BLaER1 (cell line): ENCODE measurements around the gene PIK3AP1.

Source experiments
- H3K27ac ChIP-seq: shearing (Covaris generic); formaldehyde crosslinking; 2 replicates; pipeline ENCODE4 v1.8.1; 2022
- H3K27me3 ChIP-seq: shearing (Covaris generic); formaldehyde crosslinking; 2 replicates; pipeline ENCODE4 v1.8.1; 2022
- H3K36me3 ChIP-seq: shearing (Covaris generic); formaldehyde crosslinking; 2 replicates; pipeline ENCODE4 v1.8.1; 2022
- H3K4me1 ChIP-seq: shearing (Covaris generic); formaldehyde crosslinking; 2 replicates; pipeline ENCODE4 v1.8.1; 2022
- H3K4me2 ChIP-seq: shearing (Covaris generic); formaldehyde crosslinking; 2 replicates; pipeline ENCODE4 v1.8.1; 2022
- H3K4me3 ChIP-seq: shearing (Covaris generic); formaldehyde crosslinking; 2 replicates; pipeline ENCODE4 v1.8.1; 2022
- H3K9ac ChIP-seq: shearing (Covaris generic); formaldehyde crosslinking; 2 replicates; pipeline ENCODE4 v1.8.1; 2022
- H3K9me3 ChIP-seq: shearing (Covaris generic); formaldehyde crosslinking; 2 replicates; pipeline ENCODE4 v1.8.1; 2022
- H4K20me1 ChIP-seq: shearing (Covaris generic); formaldehyde crosslinking; 2 replicates; pipeline ENCODE4 v1.8.1; 2022
- Cebpa-rat ChIP-seq: shearing (Covaris generic); IDR thresholded peaks from 2 replicates; pipeline ENCODE4 v1.8.1; 2022

PIK3AP1 gene

GRCh38 chr10:96588616-96589419 is 131.5 kb downstream of the PIK3AP1 start:
- H3K9ac ChIP-seq: no peak overlapping the region
- peak overlapping the region; percentile 99 for H3K27ac ChIP-seq
- peak overlapping the region; percentile 94 for H3K4me2 ChIP-seq

DNA sequence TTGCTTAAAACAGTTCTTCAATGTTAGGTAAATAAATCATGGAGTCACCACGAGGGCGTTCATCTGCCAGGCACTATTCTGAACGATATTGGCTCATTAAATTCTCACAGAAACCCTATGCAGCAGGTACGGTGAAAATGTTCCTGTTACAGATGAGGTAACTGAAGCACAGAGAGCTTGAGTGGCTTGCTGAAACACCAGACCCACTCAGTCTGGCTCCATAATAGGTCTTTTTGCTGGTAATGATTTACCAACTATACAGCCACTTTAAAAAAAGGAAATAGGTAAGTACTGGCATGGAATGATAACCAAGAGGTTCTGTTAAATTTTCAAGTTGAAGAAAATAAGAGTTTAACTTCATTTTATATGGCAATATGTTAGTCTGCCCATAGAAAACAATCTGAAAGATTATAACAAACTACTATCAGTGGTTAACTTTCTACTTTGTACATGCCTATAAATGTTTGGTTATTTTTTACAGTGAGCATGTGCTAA is 132.2 kb downstream of the PIK3AP1 start:
- H3K9ac ChIP-seq: peak overlapping the region; percentile 98
- H3K27ac ChIP-seq: peak overlapping the region; percentile 99
- H4K20me1 ChIP-seq: peaks cover 35% of the 10 kb centered on the region
- peak overlapping the region; percentile 94 for H3K4me2 ChIP-seq
- TF ChIP-seq Cebpa-rat: no peak
- peaks cover 81% of the 10 kb centered on the region for H3K4me1 ChIP-seq
- H3K4me3 ChIP-seq: peak overlapping the region; percentile 81
- no peaks in the 10 kb centered on the region for H3K9me3 ChIP-seq
- H3K36me3 ChIP-seq: peaks cover 14% of the 10 kb centered on the region; the same call in 1 of the 2 replicates
- no peaks in the 10 kb centered on the region for H3K27me3 ChIP-seq

More at GRCh38 chr10:96588616-96589419, 131.5 kb downstream of the PIK3AP1 start:
- no peak for TF ChIP-seq Cebpa-rat
- Histone ChIP-seq H4K20me1 (peaks cover 28% of the 10 kb centered on the region), H3K9me3 (peaks cover 6% of the 10 kb centered on the region; the same call in 1 of the 2 replicates), H3K4me3 (no peak overlapping the region), H3K4me1 (peaks cover 81% of the 10 kb centered on the region), H3K36me3 (peaks cover 14% of the 10 kb centered on the region; the same call in 1 of the 2 replicates), H3K27me3 (no peaks in the 10 kb centered on the region)

- no peaks in the 10 kb centered on the region for H3K9me3 ChIP-seq
- H3K27ac ChIP-seq: peak overlapping the region; percentile 99
- TF ChIP-seq Cebpa-rat: no peak; the same call in 1 of the 2 replicates
- peak overlapping the region; percentile 81 for H3K4me3 ChIP-seq
- peak overlapping the region; percentile 98 for H3K9ac ChIP-seq
- H3K4me2 ChIP-seq: peak overlapping the region; percentile 94
- peaks cover 14% of the 10 kb centered on the region; the same call in 1 of the 2 replicates for H3K36me3 ChIP-seq
- peaks cover 80% of the 10 kb centered on the region for H3K4me1 ChIP-seq
- peaks cover 41% of the 10 kb centered on the region for H4K20me1 ChIP-seq
- no peaks in the 10 kb centered on the region for H3K27me3 ChIP-seq
Observed at GRCh38 chr10:96587264-96588059, 132.9 kb downstream of the PIK3AP1 start.

GRCh38 chr10:96586419-96587263 is 133.7 kb downstream of the PIK3AP1 start, which contains the start of gene TM9SF3:
TM9SF3 (minus strand) TSS chr10:96587012; CDS start chr10:96586835, 177 bp downstream.
- Histone ChIP-seq H3K4me2 (peak within 1 kb of the TSS; percentile 94), H3K9ac (peak within 1 kb of the TSS; percentile 98), H3K27me3 (no peaks in the 10 kb centered on the region), H3K27ac (peak within 1 kb of the TSS; percentile 99), H3K9me3 (no peaks in the 10 kb centered on the region; the same call in 1 of the 2 replicates), H3K36me3 (peaks cover 21% of the 10 kb centered on the region; the same call in 1 of the 2 replicates), H4K20me1 (peaks cover 50% of the 10 kb centered on the region), H3K4me1 (peaks cover 79% of the 10 kb centered on the region), H3K4me3 (peak within 1 kb of the TSS; percentile 81)
- no peak for TF ChIP-seq Cebpa-rat

- Histone ChIP-seq H3K4me2 (peak overlapping the region; percentile 94), H3K27ac (peak overlapping the region; percentile 99), H3K27me3 (no peaks in the 10 kb centered on the region), H3K4me1 (peaks cover 74% of the 10 kb centered on the region), H3K4me3 (peak overlapping the region; percentile 81), H4K20me1 (peaks cover 57% of the 10 kb centered on the region), H3K9me3 (no peaks in the 10 kb centered on the region; the same call in 1 of the 2 replicates), H3K36me3 (peaks cover 22% of the 10 kb centered on the region; the same call in 1 of the 2 replicates), H3K9ac (peak overlapping the region; percentile 98)
- no peak for TF ChIP-seq Cebpa-rat
Observed at GRCh38 chr10:96585736-96586418, 134.4 kb downstream of the PIK3AP1 start.

DNA sequence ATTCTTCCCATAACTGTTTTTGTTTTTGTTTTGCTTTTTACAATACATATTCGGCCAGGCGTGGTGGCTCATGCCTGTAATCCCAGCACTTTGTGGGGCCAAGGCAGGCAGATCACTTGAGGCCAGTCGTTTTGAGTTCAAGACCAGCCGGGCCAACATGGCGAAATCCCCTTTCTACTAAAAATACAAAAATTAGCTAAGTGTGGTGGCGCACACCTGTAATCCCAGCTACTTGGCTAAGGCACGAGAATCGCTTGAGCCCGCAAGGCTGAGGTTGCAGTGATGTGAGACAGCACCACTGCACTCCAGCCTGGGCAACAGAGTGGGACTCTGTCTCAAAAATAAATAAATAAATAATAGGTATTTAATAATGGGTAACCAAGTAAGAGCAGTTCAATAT is 135.8 kb downstream of the PIK3AP1 start:
- H3K9me3 ChIP-seq: no peaks in the 10 kb centered on the region; the same call in 1 of the 2 replicates
- H3K36me3 ChIP-seq: peaks cover 31% of the 10 kb centered on the region
- H3K4me3 ChIP-seq: peak overlapping the region; percentile 81; the same call in 1 of the 2 replicates
- peak overlapping the region; percentile 36; the same call in 1 of the 2 replicates for H3K9ac ChIP-seq
- peaks cover 64% of the 10 kb centered on the region for H3K4me1 ChIP-seq
- peak overlapping the region; percentile 94 for H3K4me2 ChIP-seq
- H3K27me3 ChIP-seq: no peaks in the 10 kb centered on the region
- H4K20me1 ChIP-seq: peaks cover 71% of the 10 kb centered on the region
- no peak for TF ChIP-seq Cebpa-rat
- no peak overlapping the region for H3K27ac ChIP-seq

GRCh38 chr10:96584035-96584434 is 136.3 kb downstream of the PIK3AP1 start:
- H4K20me1 ChIP-seq: peaks cover 76% of the 10 kb centered on the region
- H3K36me3 ChIP-seq: peaks cover 32% of the 10 kb centered on the region
- H3K4me1 ChIP-seq: peaks cover 60% of the 10 kb centered on the region
- peak overlapping the region; percentile 94 for H3K4me2 ChIP-seq
- H3K9me3 ChIP-seq: no peaks in the 10 kb centered on the region; the same call in 1 of the 2 replicates
- H3K27me3 ChIP-seq: no peaks in the 10 kb centered on the region
- H3K9ac ChIP-seq: 0 out of 2 replicates have a peak overlapping the region, but pooled peaks have one; percentile 36
- no peak overlapping the region; the same call in 1 of the 2 replicates for H3K4me3 ChIP-seq
- H3K27ac ChIP-seq: no peak overlapping the region
- TF ChIP-seq Cebpa-rat: no peak

- H4K20me1 ChIP-seq: peaks cover 100% of the 10 kb centered on the region
Observed at GRCh38 chr10:96579133-96579532, 141.2 kb downstream of the PIK3AP1 start.

More at GRCh38 chr10:96579133-96579532, 141.2 kb downstream of the PIK3AP1 start:
- Histone ChIP-seq H3K9me3 (no peaks in the 10 kb centered on the region; the same call in 1 of the 2 replicates), H3K4me2 (no peak overlapping the region), H3K36me3 (peaks cover 69% of the 10 kb centered on the region), H3K4me3 (no peak overlapping the region), H3K9ac (no peak overlapping the region), H3K27me3 (no peaks in the 10 kb centered on the region), H3K4me1 (peaks cover 41% of the 10 kb centered on the region), H3K27ac (no peak overlapping the region)
- no peak for TF ChIP-seq Cebpa-rat
